ENCODE results near the gene HPCA.

Gene HPCA

GRCh38 chr1:32926562-32926961, 40.3 kb downstream of the HPCA start:
- no peak for DNase-seq (ENCODE audit: low read depth)
- H3K4me3 ChIP-seq (ENCODE audit: low read length): no peak overlapping the region
- TF ChIP-seq, protein P1, sequence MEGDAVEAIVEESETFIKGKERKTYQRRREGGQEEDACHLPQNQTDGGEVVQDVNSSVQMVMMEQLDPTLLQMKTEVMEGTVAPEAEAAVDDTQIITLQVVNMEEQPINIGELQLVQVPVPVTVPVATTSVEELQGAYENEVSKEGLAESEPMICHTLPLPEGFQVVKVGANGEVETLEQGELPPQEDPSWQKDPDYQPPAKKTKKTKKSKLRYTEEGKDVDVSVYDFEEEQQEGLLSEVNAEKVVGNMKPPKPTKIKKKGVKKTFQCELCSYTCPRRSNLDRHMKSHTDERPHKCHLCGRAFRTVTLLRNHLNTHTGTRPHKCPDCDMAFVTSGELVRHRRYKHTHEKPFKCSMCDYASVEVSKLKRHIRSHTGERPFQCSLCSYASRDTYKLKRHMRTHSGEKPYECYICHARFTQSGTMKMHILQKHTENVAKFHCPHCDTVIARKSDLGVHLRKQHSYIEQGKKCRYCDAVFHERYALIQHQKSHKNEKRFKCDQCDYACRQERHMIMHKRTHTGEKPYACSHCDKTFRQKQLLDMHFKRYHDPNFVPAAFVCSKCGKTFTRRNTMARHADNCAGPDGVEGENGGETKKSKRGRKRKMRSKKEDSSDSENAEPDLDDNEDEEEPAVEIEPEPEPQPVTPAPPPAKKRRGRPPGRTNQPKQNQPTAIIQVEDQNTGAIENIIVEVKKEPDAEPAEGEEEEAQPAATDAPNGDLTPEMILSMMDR (IDR thresholded peaks at IDR 0.05; ENCODE audit: insufficient read depth, low read depth, low read length, missing control alignments): no peak

- TF ChIP-seq, protein P1 (IDR thresholded peaks at IDR 0.05; ENCODE audit: insufficient read depth, low read depth, low read length, missing control alignments): no peak
- H3K4me3 ChIP-seq (ENCODE audit: low read length): no peak overlapping the region
- DNase-seq (ENCODE audit: low read depth): no peak
Measured at GRCh38 chr1:32927441-32927840, 41.1 kb downstream of the HPCA start.

DNA sequence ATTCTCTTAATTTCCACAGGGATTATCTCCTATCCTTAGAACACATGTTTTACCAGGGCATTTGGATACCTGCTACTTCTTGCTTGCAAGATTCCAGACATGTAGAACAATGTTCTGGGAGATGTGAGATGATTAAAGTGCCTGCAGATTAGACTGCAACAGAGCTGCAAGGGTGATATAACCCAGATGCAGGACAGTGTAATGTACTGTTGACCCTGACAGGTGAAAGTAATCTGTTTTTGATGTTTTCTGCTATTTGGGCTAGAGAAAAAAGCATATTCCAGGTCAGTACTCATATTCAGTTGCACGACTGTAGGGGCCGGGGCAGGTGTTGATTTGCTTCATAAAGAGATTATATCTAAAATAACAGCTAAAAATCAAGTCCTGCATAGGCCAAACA, 42.0 kb downstream of the HPCA start:
- DNase-seq (ENCODE audit: low read depth): no peak
- TF ChIP-seq, protein P1 (IDR thresholded peaks at IDR 0.05; ENCODE audit: insufficient read depth, low read depth, low read length, missing control alignments): no peak
- H3K4me3 ChIP-seq (ENCODE audit: low read length): no peak overlapping the region

GRCh38 chr1:32928715-32929114, 42.4 kb downstream of the HPCA start:
- DNase-seq (ENCODE audit: low read depth): no peak
- TF ChIP-seq, protein P1 (IDR thresholded peaks at IDR 0.05; ENCODE audit: insufficient read depth, low read depth, low read length, missing control alignments): no peak
- no peak overlapping the region for H3K4me3 ChIP-seq (ENCODE audit: low read length)

DNA sequence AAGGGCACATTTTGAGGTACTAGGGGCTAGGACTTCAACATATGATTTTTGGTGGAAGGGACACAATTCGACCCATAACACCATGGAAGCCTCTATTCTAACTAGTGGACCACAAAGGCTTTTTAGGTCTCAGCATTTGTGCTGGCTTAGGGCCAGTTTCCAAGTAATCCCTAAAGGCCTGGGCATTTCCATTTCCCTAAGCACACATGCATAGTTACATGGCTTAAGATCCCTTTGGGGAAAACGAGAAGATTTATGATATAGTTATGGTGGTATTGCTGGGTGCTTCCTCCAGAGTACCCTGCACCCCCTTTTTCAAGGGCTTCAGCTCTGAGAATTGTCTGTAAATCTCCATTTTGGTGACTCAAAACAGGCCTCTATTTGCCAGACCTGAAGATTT, 43.1 kb downstream of the HPCA start:
- H3K4me3 ChIP-seq (ENCODE audit: low read length): no peak overlapping the region
- no peak for DNase-seq (ENCODE audit: low read depth)
- TF ChIP-seq, protein P1 (IDR thresholded peaks at IDR 0.05; ENCODE audit: insufficient read depth, low read depth, low read length, missing control alignments): no peak

- TF ChIP-seq, protein P1 (IDR thresholded peaks at IDR 0.05; ENCODE audit: insufficient read depth, low read depth, low read length, missing control alignments): no peak
- H3K4me3 ChIP-seq (ENCODE audit: low read length): no peak overlapping the region
- no peak for DNase-seq (ENCODE audit: low read depth)
Measured at GRCh38 chr1:32931760-32932159, 45.5 kb downstream of the HPCA start.

DNA sequence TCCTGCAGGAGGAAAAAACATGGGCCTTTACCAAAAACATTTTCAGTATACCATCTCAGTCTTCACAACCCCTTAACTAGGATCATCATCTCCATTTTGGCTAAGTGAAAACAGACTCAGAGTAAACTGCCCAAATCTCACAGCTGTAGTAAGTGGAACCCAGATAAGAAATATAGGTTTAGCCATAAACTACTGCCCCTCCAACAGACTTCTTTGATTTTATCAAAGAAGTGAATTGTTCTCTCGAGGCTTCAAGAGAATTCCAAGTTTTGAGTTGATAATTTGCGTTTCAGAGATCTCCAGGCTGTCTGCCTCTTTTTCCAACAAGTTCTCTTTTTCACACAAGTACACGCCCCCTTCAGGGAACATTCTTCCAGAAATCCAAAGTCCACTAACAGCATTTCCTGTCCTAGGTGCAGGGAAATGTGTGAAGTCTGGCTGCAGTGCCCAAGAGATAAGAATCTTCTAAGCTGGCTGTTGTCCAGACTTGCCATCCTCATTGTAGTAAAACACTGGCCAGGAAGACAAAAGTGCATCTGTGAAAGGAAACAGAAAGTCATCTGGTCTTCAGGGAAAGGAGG, 47.5 kb downstream of the HPCA start:
- peak; percentile 32 for DNase-seq (ENCODE audit: low read depth)
- no peak overlapping the region for H3K4me3 ChIP-seq (ENCODE audit: low read length)
- TF ChIP-seq, protein P1 (IDR thresholded peaks at IDR 0.05; ENCODE audit: insufficient read depth, low read depth, low read length, missing control alignments): no peak
